PFSK-1 (cell line): ENCODE measurements around the gene STRN.

Experiments
- FOXP2 ChIP-seq: optimal IDR thresholded peaks from 2 replicates; pipeline ENCODE3; 2011; ENCODE audit warnings: borderline replicate concordance, control low read depth, inconsistent platforms; ENCODE audit not compliant: insufficient read depth; ENCODE audit errors: extremely low read length, extremely low read depth
- POLR2AphosphoS5 ChIP-seq: IDR thresholded peaks from 2 replicates; pipeline ENCODE4 v1.6.1; 2012; ENCODE audit warnings: low read depth, mild to moderate bottlenecking, control low read depth, low read length, moderate library complexity
- REST ChIP-seq, 2 experiments: IDR thresholded peaks; 2 replicates each; pipeline versions ENCODE4 v1.6.1 to v1.8.0; 2011 to 2012; ENCODE audit warnings: low read depth in 2 of 2, low read length in 2 of 2, control low read depth in 1 of 2, inconsistent platforms in 1 of 2, mild to moderate bottlenecking in 1 of 2, moderate library complexity in 1 of 2; ENCODE audit not compliant: insufficient read depth in 1 of 2
- SIN3A ChIP-seq: IDR thresholded peaks from 2 replicates; pipeline ENCODE4 v1.6.1; 2012; ENCODE audit warnings: mild to moderate bottlenecking, low read length, moderate library complexity, borderline replicate concordance; ENCODE audit not compliant: insufficient read depth
- TAF1 ChIP-seq: IDR thresholded peaks from 2 replicates; pipeline ENCODE4 v1.6.1; 2012; ENCODE audit warnings: low read length, control low read depth, borderline replicate concordance; ENCODE audit not compliant: insufficient read depth

GRCh38 chr2:36859366-36859792 lies 107.0 kb downstream of the STRN start:
- TF ChIP-seq REST (IDR thresholded peaks at IDR 0.05; ENCODE audit: insufficient read depth in 1 of 2, low read depth in 2 of 2, low read length in 2 of 2) (no peak), POLR2AphosphoS5 (no peak), TAF1 (no peak), SIN3A (no peak), FOXP2 (no peak)
